SK-N-SH (cell line): Measurements from ENCODE around the gene RBCK1. TPM values are rescaled to one million over a fixed set of nuclear protein-coding genes. Genes with fewer than 3 reads are reported as not detected.

Source experiments
- CTCF ChIA-PET: fragments of 300-600, 350-600 bp; formaldehyde crosslinking; extraction: SDS; loops from one replicate; lab custom pipeline; 2021; lab: Yijun Ruan, JAX
- POLR2A ChIA-PET: fragments of 350-600 bp; sonication (Branson Sonifier 250); formaldehyde crosslinking; extraction: SDS; loops from one replicate; lab custom pipeline; 2020; ENCODE audit warnings: antibody characterized with exemption, inconsistent platforms; lab: Yijun Ruan, JAX
- DNase-seq: peaks from one replicate; pipeline ENCODE4 v3.0.0; 2012
- H2AFZ ChIP-seq: fragments of 200-600 bp; sonication (generic); 2 replicates; pipeline ENCODE4 v1.8.1; 2016; ENCODE audit warnings: antibody characterized with exemption, mild to moderate bottlenecking, low read depth
- H3F3A ChIP-seq: fragments of 200-600 bp; sonication (generic); replicated peaks from 2 replicates; pipeline ENCODE3; 2016; ENCODE audit warnings: antibody characterized with exemption, mild to moderate bottlenecking; ENCODE audit not compliant: insufficient read depth
- H3K27ac ChIP-seq, 2 experiments: fragments of 200-500 bp in 1 of 2; fragments of 200-600 bp in 1 of 2; sonication (Bioruptor generic) in 1 of 2; sonication (generic), shearing (Covaris generic) in 1 of 2; 2 replicates each; pipeline versions ENCODE4 v1.5.1 to v1.6.1; 2014 to 2016; ENCODE audit warnings: low read depth in 2 of 2, inconsistent platforms in 1 of 2, low read length in 1 of 2, mild to moderate bottlenecking in 1 of 2, mixed read lengths in 1 of 2
- H3K27me3 ChIP-seq: fragments of 200-600 bp; sonication (generic), shearing (Covaris generic); 2 replicates; pipeline ENCODE4 v1.6.1; 2016; ENCODE audit warnings: mixed run types; ENCODE audit not compliant: insufficient read depth
- H3K36me3 ChIP-seq, 2 experiments: fragments of 200-500 bp in 1 of 2; fragments of 200-600 bp in 1 of 2; sonication (Bioruptor generic) in 1 of 2; sonication (generic) in 1 of 2; replicated peaks in 1 of 2; 2 replicates each; pipeline versions ENCODE3 to v1.5.1; 2014 to 2016; ENCODE audit warnings: low read length in 1 of 2, mild to moderate bottlenecking in 1 of 2; ENCODE audit not compliant: insufficient read depth in 2 of 2, control insufficient read depth in 1 of 2
- H3K4me1 ChIP-seq, 2 experiments: fragments of 200-500 bp in 1 of 2; fragments of 200-600 bp in 1 of 2; sonication (Bioruptor generic) in 1 of 2; sonication (generic), shearing (Covaris generic) in 1 of 2; 2 replicates each; pipeline versions ENCODE4 v1.5.1 to v1.6.1; 2014 to 2016; ENCODE audit warnings: low read depth in 1 of 2, low read length in 1 of 2, mixed run types in 1 of 2; ENCODE audit not compliant: insufficient read depth in 2 of 2, control insufficient read depth in 1 of 2
- H3K4me2 ChIP-seq: fragments of 200-600 bp; sonication (generic), shearing (Covaris generic); 2 replicates; pipeline ENCODE4 v1.6.1; 2017; ENCODE audit warnings: mixed run types
- H3K4me3 ChIP-seq, 2 experiments: fragments of 200-500 bp in 1 of 2; fragments of 200-600 bp in 1 of 2; sonication (Bioruptor generic) in 1 of 2; sonication (generic), shearing (Covaris generic) in 1 of 2; 2 replicates each; pipeline versions ENCODE4 v1.5.1 to v1.8.1; 2014 to 2016; ENCODE audit warnings: low read depth in 2 of 2, inconsistent platforms in 1 of 2, low read length in 1 of 2, mild to moderate bottlenecking in 1 of 2, mixed read lengths in 1 of 2, moderate library complexity in 1 of 2
- H3K79me2 ChIP-seq: fragments of 200-600 bp; sonication (generic); 2 replicates; pipeline ENCODE4 v1.8.1; 2017; ENCODE audit warnings: mild to moderate bottlenecking; ENCODE audit not compliant: insufficient read depth
- H3K9ac ChIP-seq: fragments of 200-600 bp; sonication (generic); 2 replicates; pipeline ENCODE4 v1.6.1; 2017; ENCODE audit warnings: mixed run types
- H3K9me2 ChIP-seq: fragments of 200-600 bp; sonication (generic); 2 replicates; pipeline ENCODE4 v1.6.1; 2017; ENCODE audit warnings: mixed run types
- H3K9me3 ChIP-seq: fragments of 200-600 bp; sonication (generic); 2 replicates; pipeline ENCODE4 v1.6.1; 2017; ENCODE audit warnings: mixed run types, mild to moderate bottlenecking, moderate library complexity
- H4K20me1 ChIP-seq: fragments of 200-600 bp; sonication (generic); 2 replicates; pipeline ENCODE4 v1.6.1; 2017; ENCODE audit warnings: mild to moderate bottlenecking, mixed run types; ENCODE audit not compliant: insufficient read depth
- CTCF ChIP-seq: fragments of 200-600 bp; sonication (generic); IDR thresholded peaks from 2 replicates; pipeline ENCODE4 v1.6.1; 2017; ENCODE audit warnings: antibody characterized with exemption, mild to moderate bottlenecking, moderate library complexity
- ELF1 ChIP-seq: IDR thresholded peaks from 2 replicates; pipeline ENCODE4 v1.4.0; 2012
- EP300 ChIP-seq, 2 experiments: IDR thresholded peaks; 2 replicates each; pipeline versions ENCODE4 v1.4.0 to v1.6.1; 2012; ENCODE audit warnings: borderline replicate concordance in 1 of 2, low read depth in 1 of 2, low read length in 1 of 2
- EZH2phosphoT487 ChIP-seq: fragments of 200-600 bp; sonication (generic); IDR thresholded peaks from 2 replicates; pipeline ENCODE4 v1.6.1; 2017; ENCODE audit warnings: low read depth, mixed run types, mild to moderate bottlenecking, antibody characterized with exemption, moderate library complexity, borderline replicate concordance
- GATA2 ChIP-seq: sonication (generic); formaldehyde crosslinking; IDR thresholded peaks from 2 replicates; pipeline ENCODE4 v1.5.0; 2020; ENCODE audit warnings: mild to moderate bottlenecking, missing genetic modification reagents
- IRF3 ChIP-seq: fragments of 150-350 bp; IDR thresholded peaks from 2 replicates; pipeline ENCODE4 v1.6.1; 2016; ENCODE audit warnings: mild to moderate bottlenecking, low read depth, low read length
- JUND ChIP-seq: IDR thresholded peaks from 2 replicates; pipeline ENCODE4 v1.4.0; 2012
- PBX3 ChIP-seq: IDR thresholded peaks from 2 replicates; pipeline ENCODE4; 2012
- REST ChIP-seq: IDR thresholded peaks from 2 replicates; pipeline ENCODE4 v1.6.1; 2012; ENCODE audit warnings: mild to moderate bottlenecking, low read depth, low read length, moderate library complexity
- SIN3A ChIP-seq: IDR thresholded peaks from 2 replicates; pipeline ENCODE4 v1.6.1; 2012; ENCODE audit warnings: low read depth, mild to moderate bottlenecking, low read length, moderate library complexity, borderline replicate concordance
- TCF12 ChIP-seq: IDR thresholded peaks from 2 replicates; pipeline ENCODE4 v1.4.0; 2012
- TEAD4 ChIP-seq: IDR thresholded peaks from 2 replicates; pipeline ENCODE4 v1.4.0; 2012; ENCODE audit warnings: mild to moderate bottlenecking, borderline replicate concordance; ENCODE audit not compliant: insufficient read depth
- USF1 ChIP-seq: IDR thresholded peaks from 2 replicates; pipeline ENCODE4 v1.4.0; 2012; ENCODE audit warnings: low read depth, borderline replicate concordance
- USF2 ChIP-seq: fragments of 150-350 bp; IDR thresholded peaks from 2 replicates; pipeline ENCODE4 v1.6.1; 2017; ENCODE audit warnings: antibody characterized with exemption, low read length, low read depth, borderline replicate concordance
- YY1 ChIP-seq: IDR thresholded peaks from 2 replicates; pipeline ENCODE4 v1.4.0; 2012; ENCODE audit warnings: low read depth, mild to moderate bottlenecking
- ZBTB33 ChIP-seq: IDR thresholded peaks from 2 replicates; pipeline ENCODE4 v1.4.0; 2012; ENCODE audit warnings: low read depth, borderline replicate concordance
- WGBS: methylation state at CpG from one replicate; pipeline ENCODE4 v1.1.6; 2017; ENCODE audit warnings: low lambda C conversion rate; 5-methylcytosine and 5-hydroxymethylcytosine counted together
- polyA plus RNA-seq, 3 experiments: library from polyadenylated mRNA; depleted of rRNA; stranded (reverse); fragments of >200 nt; gene quantifications; 2 replicates each; pipeline ENCODE4 v1.2.3, GENCODE V29; 2012

The RBCK1 gene
- polyA plus RNA-seq, 1 of the 3 experiments (the other 2 are of a cell fraction): 105 TPM

- TF ChIP-seq IRF3 (no peak), EP300 (IDR thresholded peaks at IDR 0.05; ENCODE audit: borderline replicate concordance in 1 of 2, low read depth in 1 of 2, low read length in 1 of 2) (no peak), ZBTB33 (no peak), EZH2phosphoT487 (no peak), GATA2 (CRISPR knock-in tag) (no peak), JUND (no peak), TCF12 (no peak), TEAD4 (no peak), SIN3A (no peak)
- TF ChIP-seq, all 33 proteins: peak for 10
Observed at GRCh38 chr20:462199-462991, 54.3 kb downstream of the RBCK1 start, which contains the start of gene TBC1D20 (continued).

GRCh38 chr20:467755-468154 is 59.7 kb downstream of the RBCK1 start:
- Histone ChIP-seq H3K27me3 (no peaks in the 10 kb centered on the region), H3F3A (peaks cover 7% of the 10 kb centered on the region), H4K20me1 (no peaks in the 10 kb centered on the region), H3K9ac (no peak overlapping the region), H2AFZ (no peak overlapping the region), H3K79me2 (no peaks in the 10 kb centered on the region), H3K9me3 (peaks cover 8% of the 10 kb centered on the region; the same call in 1 of the 2 replicates), H3K4me1 (peaks cover 0 to 3% of the 10 kb centered on the region in 2 experiments; a peak in 1 of 4 replicates), H3K9me2 (no peaks in the 10 kb centered on the region), H3K4me3 (no peak overlapping the region), H3K36me3 (no peaks in the 10 kb centered on the region), H3K27ac (no peak overlapping the region), H3K4me2 (no peak overlapping the region)
- no peak for DNase-seq
- POLR2A ChIA-PET: no interaction called here
- CTCF ChIA-PET: interaction anchor here (1.9 to 2.2 kb wide), 2 partner anchors 11 to 36 kb away, joined by 7 to 8 read pairs; no protein-coding TSS in a partner anchor
- WGBS: 56% methylated on average over 7 of the region's 7 CpGs
- no peak for TF ChIP-seq YY1
- no peak for TF ChIP-seq ELF1
- no peak for TF ChIP-seq USF1
- no peak for TF ChIP-seq CTCF
- no peak for TF ChIP-seq TCF12
- no peak for TF ChIP-seq IRF3
- TF ChIP-seq PBX3: no peak
- TF ChIP-seq USF2: no peak
- TF ChIP-seq GATA2 (CRISPR knock-in tag): no peak
- no peak for TF ChIP-seq REST
